B cell (primary cell): Measurements from ENCODE around the gene PROM1. TPM values are rescaled to one million over a fixed set of nuclear protein-coding genes. Genes with fewer than 3 reads are reported as not detected.

ENCODE experiments used
- ATAC-seq: fragments of 200-7000 bp; cut with Tn5 transposase; one replicate; pipeline ENCODE4 v1.10.0; 2021; ENCODE audit warnings: low read depth, mild to moderate bottlenecking, moderate number of reproducible peaks, moderate library complexity
- CTCF ChIA-PET: fragments of 350-600 bp; sonication (Branson Sonifier 250); formaldehyde crosslinking; loops from one replicate; lab custom pipeline; 2021; ENCODE audit warnings: antibody characterized with exemption, inconsistent platforms; lab: Charles Lee
- POLR2A ChIA-PET: fragments of 350-600 bp; sonication (Branson Sonifier 250); formaldehyde crosslinking; loops from one replicate; lab custom pipeline; 2021; ENCODE audit warnings: antibody characterized with exemption; lab: Charles Lee
- DNase-seq: peaks from one replicate; pipeline ENCODE4 v3.0.0; 2013
- H2AFZ ChIP-seq: 2 replicates; pipeline ENCODE4 v1.6.1; 2012; ENCODE audit warnings: mild to moderate bottlenecking, low read depth, low read length; ENCODE audit not compliant: insufficient read depth, poor library complexity, severe bottlenecking
- H3K27ac ChIP-seq, 2 donors: 1 replicate in 1 of 2; 2 replicates in 1 of 2; pipeline ENCODE4 v1.5.1; 2012 to 2013; ENCODE audit warnings: low read length in 2 of 2, mild to moderate bottlenecking in 2 of 2, moderate library complexity in 1 of 2
- H3K27me3 ChIP-seq, 4 experiments: fragments of 200-600 bp in 1 of 4; sonication (generic) in 1 of 4; replicated peaks in 1 of 4; 1 replicate in 2 of 4; 2 replicates in 2 of 4; pipeline versions ENCODE4 v1.6.1 to v1.7.0; 2013 to 2016; ENCODE audit warnings: low read length in 3 of 4, mild to moderate bottlenecking in 2 of 4, mixed read lengths in 1 of 4, moderate library complexity in 1 of 4; ENCODE audit not compliant: insufficient read depth in 4 of 4, control insufficient read depth in 3 of 4; ENCODE audit errors: control extremely low read depth in 1 of 4
- H3K36me3 ChIP-seq, 2 experiments: replicated peaks in 1 of 2; 1 replicate in 1 of 2; 2 replicates in 1 of 2; pipeline versions ENCODE4 v1.6.1 to v1.7.1; 2013; ENCODE audit warnings: low read length in 1 of 2; ENCODE audit not compliant: insufficient read depth in 2 of 2, control insufficient read depth in 1 of 2; ENCODE audit errors: control extremely low read depth in 1 of 2, extremely low read depth in 1 of 2
- H3K4me1 ChIP-seq, 2 donors: fragments of 200-600 bp in 1 of 2; sonication (generic) in 1 of 2; 1 replicate in 1 of 2; 2 replicates in 1 of 2; pipeline versions ENCODE4 v1.5.1 to v1.6.1; 2013 to 2017; ENCODE audit warnings: low read length in 2 of 2; ENCODE audit not compliant: control insufficient read depth in 2 of 2, insufficient read depth in 2 of 2
- H3K4me2 ChIP-seq: replicated peaks from 2 replicates; pipeline ENCODE3; 2012; ENCODE audit warnings: mild to moderate bottlenecking, low read depth, low read length; ENCODE audit not compliant: poor library complexity, severe bottlenecking
- H3K4me3 ChIP-seq, 5 experiments: fragments of 200-600 bp in 1 of 5; sonication (generic) in 1 of 5; 1 replicate in 3 of 5; 2 replicates in 2 of 5; pipeline versions ENCODE4 v1.5.1 to v1.7.0; 2011 to 2016; ENCODE audit warnings: low read length in 4 of 5, mild to moderate bottlenecking in 4 of 5, low read depth in 2 of 5, control low read depth in 1 of 5, moderate library complexity in 1 of 5; ENCODE audit not compliant: insufficient read depth in 1 of 5; ENCODE audit errors: control extremely low read depth in 1 of 5, extremely low read depth in 1 of 5
- H3K79me2 ChIP-seq: fragments of 200-600 bp; sonication (generic); one replicate; pipeline ENCODE4 v1.6.0; 2016; ENCODE audit warnings: low read length; ENCODE audit not compliant: control insufficient read depth, insufficient read depth
- H3K9ac ChIP-seq: fragments of 200-600 bp; sonication (generic); 2 replicates; pipeline ENCODE4 v1.6.1; 2017; ENCODE audit warnings: mild to moderate bottlenecking, low read length, moderate library complexity
- H3K9me3 ChIP-seq, 3 donors: one replicate each; pipeline versions ENCODE4 v1.6.1 to v1.7.1; 2013; ENCODE audit warnings: low read length in 2 of 3; ENCODE audit not compliant: control insufficient read depth in 2 of 3, insufficient read depth in 1 of 3; ENCODE audit errors: control extremely low read depth in 1 of 3
- H4K20me1 ChIP-seq: 2 replicates; pipeline ENCODE4 v1.6.0; 2012; ENCODE audit warnings: mild to moderate bottlenecking, low read length; ENCODE audit not compliant: insufficient read depth, control insufficient read depth, poor library complexity, severe bottlenecking
- H3K27ac Mint-ChIP-seq: one replicate; pipeline ENCODE4 v1.8.0; 2021; ENCODE audit warnings: mixed read lengths
- H3K27me3 Mint-ChIP-seq: one replicate; pipeline ENCODE4 v1.8.0; 2021; ENCODE audit warnings: mixed read lengths
- H3K4me1 Mint-ChIP-seq: one replicate; pipeline ENCODE4 v1.8.0; 2021; ENCODE audit warnings: mixed read lengths
- H3K4me3 Mint-ChIP-seq: one replicate; pipeline ENCODE4 v1.8.0; 2021; ENCODE audit warnings: mixed read lengths
- H3K9me3 Mint-ChIP-seq: one replicate; pipeline ENCODE4 v1.8.0; 2022; ENCODE audit warnings: mixed read lengths; ENCODE audit not compliant: insufficient read depth
- CTCF ChIP-seq: fragments of 200-600 bp; IDR thresholded peaks from one replicate; pipeline ENCODE4 v1.8.0; 2022; ENCODE audit warnings: antibody characterized with exemption, mild to moderate bottlenecking
- EZH2 ChIP-seq: IDR thresholded peaks from 2 replicates; pipeline ENCODE4 v1.6.1; 2012; ENCODE audit warnings: borderline replicate concordance, low read depth, mild to moderate bottlenecking, moderate library complexity, low read length; ENCODE audit not compliant: insufficient read depth, poor library complexity, severe bottlenecking
- WGBS: methylation state at CpG from one replicate; pipeline ENCODE4 v1.1.5; 2013; ENCODE audit warnings: missing lambda C conversion rate; ENCODE audit not compliant: insufficient coverage; 5-methylcytosine and 5-hydroxymethylcytosine counted together
- intact Hi-C: fragments of 100-400 bp; cut with micrococcal nuclease; formaldehyde crosslinking; loops from one replicate; pipeline ENCODE4 v1.10.0; 2022
- polyA plus RNA-seq: library from polyadenylated mRNA; depleted of rRNA; stranded (reverse); fragments of >200 nt; gene quantifications from 2 replicates; pipeline ENCODE4 v1.2.3, GENCODE V29; 2012
- total RNA-seq, 2 donors: library from RNA; stranded (reverse); fragments of 120-200 nt in 1 of 2; gene quantifications; 1 replicate in 1 of 2; 2 replicates in 1 of 2; pipeline versions ENCODE4 v1.2.3 to v1.2.4, GENCODE V29; 2013 to 2022

PROM1 gene
- total and polyA plus RNA-seq, 2 donors (not counting 1 experiment from before 2014, with no cell fraction given) = 0.04 TPM; not detected in 1

DNA sequence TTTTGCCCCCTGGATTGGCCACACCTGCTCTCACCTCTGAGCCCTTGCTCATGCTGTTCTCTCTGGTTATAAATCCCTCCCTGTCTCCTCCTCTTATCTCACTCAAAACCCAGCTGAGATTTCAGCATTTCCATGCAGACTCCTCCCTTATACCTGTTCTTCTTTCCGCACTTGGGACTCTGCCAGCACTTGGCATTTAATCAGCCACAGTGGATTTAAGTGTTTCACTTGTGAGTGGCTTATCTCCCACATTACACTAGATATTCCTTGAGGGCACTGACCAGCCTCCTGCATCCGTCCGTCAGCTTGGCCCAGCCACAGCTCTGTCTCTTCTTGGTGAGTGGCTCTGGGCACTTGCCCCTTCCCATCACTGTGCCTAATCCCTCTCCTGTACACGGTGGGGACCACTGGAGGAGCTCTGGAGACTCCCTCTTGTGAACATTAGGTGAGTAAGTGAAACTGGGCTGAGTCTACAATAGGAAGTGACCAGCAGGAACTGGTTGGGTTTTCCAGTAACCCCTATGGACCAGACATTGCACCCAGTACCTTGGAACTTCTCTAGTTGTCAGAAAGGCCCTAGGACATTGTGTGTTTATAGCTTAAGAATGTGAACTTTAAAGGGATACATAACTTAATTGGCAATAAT lies 165.2 kb downstream of the PROM1 start:
- H3K27ac ChIP-seq = no peak overlapping the region
- Mint-ChIP-seq H3K9me3 (no peaks in the 10 kb centered on the region), H3K27ac (no peak overlapping the region), H3K4me3 (no peak overlapping the region), H3K4me1 (no peaks in the 10 kb centered on the region), H3K27me3 (peaks cover 5% of the 10 kb centered on the region)
- no peak overlapping the region for H3K4me2 ChIP-seq
- WGBS = 80% methylated on average over 3 of the region's 4 CpGs
- ChIA-PET POLR2A (no interaction called here), CTCF (interaction anchor here (1.2 kb wide), 1 partner anchor 11 kb away, joined by 4 read pairs; no protein-coding TSS in a partner anchor)
- no peak overlapping the region for H3K9ac ChIP-seq
- no peaks in the 10 kb centered on the region for H3K9me3 ChIP-seq
- H3K4me1 ChIP-seq = no peaks in the 10 kb centered on the region
- no peaks in the 10 kb centered on the region for H3K27me3 ChIP-seq
- H3K36me3 ChIP-seq = no peaks in the 10 kb centered on the region
- H3K4me3 ChIP-seq = no peak overlapping the region
- ATAC-seq = no peak
- no peaks in the 10 kb centered on the region for H3K79me2 ChIP-seq
- no peak for DNase-seq
- no peaks in the 10 kb centered on the region for H4K20me1 ChIP-seq
- TF ChIP-seq EZH2 (no peak), CTCF (no peak)
- no peak overlapping the region for H2AFZ ChIP-seq
- intact Hi-C loops = no loop called here

Other genes with a start within 250 kb of the PROM1 start
- gene FGFBP1, start 145.3 kb downstream of the PROM1 start, total RNA-seq = not detected in 2 replicates
- gene FGFBP1, start 145.3 kb downstream of the PROM1 start, polyA plus RNA-seq = not detected in 2 replicates
- 0.59 TPM in 1 of 2 replicates, not detected in the other for gene FGFBP2, start 120.8 kb downstream of the PROM1 start, total RNA-seq
- gene FGFBP2, start 120.8 kb downstream of the PROM1 start, polyA plus RNA-seq = 0.82 and 2.2 TPM in 2 replicates
- gene TAPT1, start 142.4 kb upstream of the PROM1 start, total RNA-seq = 76.0 and 88.5 TPM in 2 replicates
- gene TAPT1, start 142.4 kb upstream of the PROM1 start, polyA plus RNA-seq = 58.4 and 99.5 TPM in 2 replicates